T-helper 22 cell (primary cell): Measurements from ENCODE around the gene FRAT2.

Experiments used
- DNase-seq: peaks from one replicate; pipeline ENCODE4 v3.0.0-alpha.2; 2020; ENCODE audit warnings: low read depth

The FRAT2 gene, protein sequence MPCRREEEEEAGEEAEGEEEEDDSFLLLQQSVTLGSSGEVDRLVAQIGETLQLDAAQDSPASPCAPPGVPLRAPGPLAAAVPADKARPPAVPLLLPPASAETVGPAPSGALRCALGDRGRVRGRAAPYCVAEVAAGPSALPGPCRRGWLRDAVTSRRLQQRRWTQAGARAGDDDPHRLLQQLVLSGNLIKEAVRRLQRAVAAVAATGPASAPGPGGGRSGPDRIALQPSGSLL

DNA sequence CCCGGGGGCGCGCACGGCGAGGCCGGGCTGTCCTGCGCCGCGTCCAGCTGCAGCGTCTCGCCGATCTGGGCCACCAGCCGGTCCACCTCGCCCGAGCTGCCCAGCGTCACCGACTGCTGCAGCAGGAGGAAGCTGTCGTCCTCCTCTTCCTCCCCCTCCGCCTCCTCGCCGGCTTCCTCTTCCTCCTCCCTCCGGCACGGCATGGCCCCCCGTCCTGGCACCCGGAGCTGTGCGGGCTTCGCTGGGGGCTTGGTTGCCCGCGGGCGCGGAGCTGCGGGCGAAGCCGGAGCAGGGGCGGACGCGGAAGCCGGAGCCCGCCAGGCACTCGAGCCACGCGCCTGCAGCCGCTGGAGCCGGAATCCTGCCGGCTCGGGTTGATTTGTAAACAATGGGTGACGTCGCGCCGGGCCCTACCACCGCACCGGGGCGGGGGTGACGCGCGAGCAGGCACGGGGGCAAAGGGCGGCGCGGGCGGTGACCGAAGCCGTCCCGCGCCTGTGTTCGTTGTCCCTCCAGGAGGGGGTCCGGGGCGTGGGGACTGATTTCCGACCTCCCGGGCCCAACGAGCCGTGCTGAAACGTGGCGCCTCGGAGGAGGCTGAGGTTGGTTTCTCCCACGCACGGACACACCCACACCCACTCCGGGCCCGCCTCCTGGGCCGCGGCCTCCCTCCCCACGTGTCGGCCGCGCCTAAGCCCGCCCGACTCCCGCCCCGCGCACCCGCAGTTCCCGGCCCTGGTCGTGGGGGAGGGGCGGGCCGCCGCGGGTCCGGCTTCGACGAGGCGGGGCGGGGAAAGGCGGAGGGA, at the start of gene FRAT2:
Gene FRAT2, minus strand, starts transcription at position 360 of the 806 bp plus-strand sequence. Its CDS starts 157 bp downstream, at position 203.
- peak; percentile 78 for DNase-seq

DNA sequence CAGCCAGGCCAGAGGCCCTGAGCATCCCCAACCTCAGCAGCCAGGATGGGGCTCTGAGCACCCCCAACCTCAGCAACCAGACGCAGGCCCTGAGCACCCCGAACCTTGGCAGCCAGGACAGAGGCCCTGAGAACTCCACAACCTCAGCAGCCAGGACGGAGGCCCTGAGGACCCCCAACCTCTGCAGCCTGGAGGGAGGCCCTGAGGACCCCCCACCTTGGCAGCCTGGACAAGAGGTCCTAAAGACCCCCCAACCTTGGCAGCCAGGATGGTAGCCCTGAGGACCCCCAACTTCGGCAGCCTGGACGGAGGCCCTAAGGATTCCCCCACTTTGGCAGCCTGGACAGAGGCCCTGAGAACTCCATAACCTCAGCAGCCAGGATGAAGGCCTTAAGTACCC, 49.6 kb upstream of the FRAT2 start:
- no peak for DNase-seq

DNA sequence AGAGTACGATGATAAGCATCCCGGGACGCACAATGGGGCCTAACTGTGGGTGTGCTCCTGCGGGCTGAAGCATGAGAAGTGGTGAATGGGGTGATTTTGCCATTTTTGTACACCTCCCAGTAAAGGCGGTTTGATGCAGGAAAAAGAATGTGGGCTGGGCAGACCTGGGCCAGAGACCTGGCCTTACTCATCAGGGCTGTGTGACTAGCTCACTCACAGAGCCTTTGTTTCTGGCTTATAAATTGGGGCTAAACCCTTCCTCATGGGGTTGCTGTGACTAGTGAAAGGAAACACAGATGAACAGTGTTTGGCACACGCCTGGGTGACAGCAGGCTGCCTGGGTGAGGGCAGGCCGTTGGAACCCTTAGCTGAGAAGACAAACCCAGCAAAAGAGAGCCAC, 48.6 kb upstream of the FRAT2 start:
- DNase-seq = no peak

DNA sequence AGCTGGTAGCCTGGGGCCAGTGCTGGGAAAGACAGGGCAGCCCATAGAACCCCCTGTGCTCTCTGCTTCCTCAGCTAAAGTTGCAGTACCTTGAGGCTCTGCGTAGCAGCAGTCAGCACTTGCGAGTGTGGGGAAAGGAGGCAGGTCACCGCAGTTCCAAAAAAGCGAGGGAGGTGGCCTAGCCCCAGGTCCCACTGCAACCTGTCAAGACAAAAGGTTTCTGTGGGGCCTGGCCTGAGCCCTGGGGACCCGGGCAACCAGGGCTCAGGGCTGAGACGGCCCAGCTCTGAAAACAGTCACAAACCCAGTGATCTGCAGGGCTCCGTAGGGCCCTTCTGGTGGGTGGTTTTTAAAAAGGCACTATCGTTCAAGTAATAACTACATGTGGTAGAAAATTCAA, 47.1 kb upstream of the FRAT2 start:
- DNase-seq = no peak

DNA sequence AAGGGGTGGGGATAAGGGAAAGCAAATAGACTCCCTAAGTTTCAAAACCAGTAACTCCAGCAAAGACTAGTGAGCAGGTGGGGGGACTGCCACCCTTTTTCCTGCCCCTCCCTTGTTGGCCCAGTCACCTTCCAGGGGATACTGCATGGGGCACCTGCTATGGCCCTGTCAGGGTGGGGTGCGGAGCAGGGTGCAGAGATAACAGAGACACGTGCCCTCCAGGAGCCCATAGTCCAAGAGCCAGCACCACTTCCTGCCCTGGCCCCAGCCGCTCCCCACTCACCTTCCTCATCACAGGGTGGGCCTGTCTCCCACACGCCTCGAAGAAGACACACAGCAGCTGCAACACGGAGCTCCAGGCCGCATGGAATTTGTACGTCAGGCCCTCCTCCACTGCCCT, 46.0 kb upstream of the FRAT2 start:
- no peak for DNase-seq

DNA sequence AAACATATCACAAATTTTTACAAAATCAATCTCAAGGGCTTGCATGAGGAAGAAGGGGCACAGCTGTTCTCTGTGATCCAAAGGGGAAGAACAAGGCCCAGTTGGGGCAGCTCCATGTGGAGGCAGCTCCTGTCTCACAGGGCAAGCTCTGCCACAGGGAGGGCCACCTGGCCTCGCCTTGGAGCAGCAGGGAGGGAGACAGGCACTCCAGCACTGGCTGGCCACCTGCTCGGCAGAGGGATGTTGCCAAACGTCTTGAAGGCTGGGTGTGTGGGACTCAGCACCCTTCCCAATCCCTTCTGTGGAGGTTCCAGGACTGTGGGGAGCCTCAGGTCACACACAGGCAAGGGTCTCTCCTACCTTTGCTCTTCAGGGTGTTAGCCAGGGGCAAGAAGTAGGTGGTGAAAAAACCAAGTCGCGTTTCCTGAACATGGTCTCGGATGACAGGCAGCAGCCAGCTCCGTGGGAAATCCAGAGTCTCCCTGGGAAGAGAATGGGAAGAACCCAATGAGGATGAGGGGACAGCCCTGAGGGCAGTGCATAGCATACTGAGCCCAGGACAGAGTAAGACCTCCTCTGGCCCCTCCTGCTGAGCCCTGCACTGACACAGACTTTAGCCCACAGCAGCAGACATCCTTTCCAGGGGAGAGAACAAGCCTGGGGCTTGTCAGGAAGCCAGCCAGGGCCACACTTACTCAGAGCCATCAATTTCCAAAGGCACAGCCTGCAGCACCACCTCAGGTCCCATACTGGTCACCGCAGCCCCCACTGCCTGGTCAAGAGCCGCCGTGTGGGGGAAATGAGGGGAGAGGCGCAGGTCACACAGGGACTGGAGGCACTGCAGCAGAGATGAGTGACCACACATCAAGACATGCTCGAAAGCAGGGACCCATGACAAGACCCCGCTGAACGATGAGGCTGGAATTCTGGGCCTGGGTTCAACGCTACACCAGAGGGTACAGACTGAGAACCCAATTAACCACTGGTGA, 44.7 kb upstream of the FRAT2 start:
- no peak for DNase-seq

DNA sequence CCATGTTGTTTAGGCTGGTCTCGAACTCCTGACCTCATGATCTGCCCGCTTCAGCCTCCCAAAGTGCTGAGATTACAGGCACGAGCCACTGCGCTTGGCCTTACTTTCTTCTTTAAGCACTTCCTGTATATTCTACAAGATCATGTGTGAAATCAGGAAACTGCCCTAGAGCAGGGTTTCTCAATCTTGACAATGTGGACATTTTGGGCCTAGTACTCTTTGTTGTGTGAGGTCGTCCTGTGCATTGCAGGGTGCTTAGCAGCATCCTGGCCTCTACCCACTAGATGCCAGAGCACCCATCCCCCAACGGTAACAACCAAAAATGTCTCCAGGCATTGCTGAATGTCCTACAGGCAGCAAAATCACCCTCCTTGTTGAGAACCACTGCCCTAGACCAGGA, 41.9 kb upstream of the FRAT2 start:
- DNase-seq = no peak

DNA sequence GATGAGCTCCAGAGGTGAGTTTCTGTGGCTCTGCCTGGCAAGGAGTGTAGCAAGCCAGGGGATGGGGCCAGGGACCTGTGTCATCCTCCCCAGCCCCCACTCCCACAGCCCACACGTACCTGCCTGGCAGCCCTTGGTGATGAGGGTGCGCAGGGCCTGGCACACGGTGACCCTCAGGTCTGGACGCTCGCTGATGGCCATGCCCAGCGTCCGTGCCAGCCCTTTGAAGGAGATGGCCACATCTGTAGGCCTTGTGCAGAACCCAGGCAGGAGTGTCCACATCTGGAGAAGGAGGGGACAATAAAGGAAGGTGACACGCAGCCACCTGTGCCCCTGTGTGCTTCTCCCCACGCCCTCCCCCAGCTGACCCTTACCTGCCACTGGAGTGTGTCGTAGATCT, 38.9 kb upstream of the FRAT2 start:
- DNase-seq = no peak

DNA sequence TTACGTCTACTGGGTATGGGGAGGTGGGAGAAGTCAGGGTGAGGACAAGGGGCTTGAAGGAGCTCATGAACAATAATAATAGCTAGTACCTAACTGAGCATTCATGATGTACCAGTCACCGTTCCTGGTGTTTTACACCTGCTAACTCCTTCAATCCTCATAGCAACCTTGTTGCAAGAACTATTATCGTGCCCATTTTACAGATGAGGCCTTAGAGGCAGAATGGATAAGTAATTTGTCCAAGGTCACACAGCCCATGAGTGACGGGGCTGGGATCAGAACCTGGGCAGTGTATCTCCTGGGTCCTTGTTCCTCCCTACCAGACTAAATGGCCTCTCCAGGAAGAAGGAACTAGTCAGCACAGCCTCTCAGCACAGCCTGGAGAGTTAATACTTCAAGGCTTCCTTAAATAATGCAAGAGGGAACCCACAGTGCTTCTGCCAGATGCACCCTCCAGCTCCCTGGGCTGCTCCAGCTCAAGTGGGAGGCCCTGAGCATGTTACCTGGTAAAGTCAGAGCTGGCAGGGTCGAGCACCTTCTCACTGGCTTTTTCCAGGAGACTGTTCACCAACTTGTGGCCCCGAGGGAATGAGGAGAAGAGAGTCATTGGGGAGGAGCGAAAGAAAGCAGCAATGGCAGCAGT, 37.8 kb upstream of the FRAT2 start:
- DNase-seq = no peak

DNA sequence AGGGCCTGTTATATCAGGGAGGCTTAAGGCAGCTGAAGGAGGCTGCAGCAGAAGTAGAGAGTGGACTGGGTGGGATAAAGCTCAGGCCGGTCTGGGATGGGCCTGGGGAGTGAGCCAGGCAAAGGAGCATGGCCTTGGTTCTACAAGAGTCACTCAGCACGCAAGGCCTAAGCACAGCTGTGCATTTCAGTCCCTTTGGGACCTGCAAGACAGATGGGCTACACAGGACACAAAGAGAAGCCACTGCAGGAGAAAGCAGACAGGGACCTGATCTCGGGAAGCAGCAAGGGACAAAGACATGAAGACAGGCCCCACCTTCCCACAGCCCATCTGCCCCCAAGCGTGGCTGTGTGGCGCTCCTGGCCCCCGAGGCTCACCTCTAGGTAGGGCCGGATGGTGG, 37.2 kb upstream of the FRAT2 start:
- DNase-seq = no peak

DNA sequence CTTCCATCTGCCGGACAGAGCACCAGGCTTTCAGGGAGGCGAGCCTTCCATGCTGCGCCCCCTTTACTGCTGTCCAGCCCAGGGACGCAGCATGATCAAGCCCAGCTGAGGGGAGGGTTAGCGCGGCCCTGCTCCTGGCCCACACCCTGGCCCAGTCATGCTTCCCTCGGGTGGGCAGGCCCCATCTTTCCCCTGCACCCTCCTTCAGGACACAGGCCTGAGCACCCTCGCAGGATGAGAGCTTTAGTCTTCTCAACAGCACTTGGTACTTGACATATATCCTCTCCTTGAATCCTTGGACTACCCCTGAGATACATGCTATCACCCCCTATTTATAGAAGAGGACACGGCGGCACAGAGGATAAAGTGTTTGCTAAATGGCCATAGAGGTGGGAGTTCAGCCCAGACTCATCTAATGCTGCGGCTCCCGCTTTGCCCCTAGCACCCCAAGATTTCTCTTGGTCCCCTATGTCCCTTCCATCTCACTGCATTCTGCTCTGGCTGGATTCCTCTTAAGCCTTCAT, 32.7 kb upstream of the FRAT2 start:
- DNase-seq = no peak

DNA sequence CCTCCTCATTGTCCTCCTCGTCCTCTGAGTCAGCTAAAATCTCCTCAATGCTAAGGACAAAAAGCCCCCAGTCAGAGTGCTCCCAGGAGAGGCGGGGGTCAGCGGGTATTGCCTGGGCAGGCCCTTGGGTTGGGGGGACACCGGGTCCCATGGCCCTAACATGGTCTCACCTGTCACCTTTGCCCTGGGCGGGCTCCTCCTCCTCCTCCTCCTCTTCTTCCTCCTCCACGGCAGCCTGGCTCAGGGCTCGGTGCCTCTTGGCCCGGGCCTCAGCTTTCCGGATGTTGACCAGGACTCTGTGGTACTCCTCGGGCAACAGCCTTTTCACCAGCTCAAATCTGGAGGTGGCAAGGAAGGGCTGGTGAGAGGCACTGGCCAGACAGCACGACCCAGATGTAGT, 32.0 kb upstream of the FRAT2 start:
- no peak for DNase-seq

DNA sequence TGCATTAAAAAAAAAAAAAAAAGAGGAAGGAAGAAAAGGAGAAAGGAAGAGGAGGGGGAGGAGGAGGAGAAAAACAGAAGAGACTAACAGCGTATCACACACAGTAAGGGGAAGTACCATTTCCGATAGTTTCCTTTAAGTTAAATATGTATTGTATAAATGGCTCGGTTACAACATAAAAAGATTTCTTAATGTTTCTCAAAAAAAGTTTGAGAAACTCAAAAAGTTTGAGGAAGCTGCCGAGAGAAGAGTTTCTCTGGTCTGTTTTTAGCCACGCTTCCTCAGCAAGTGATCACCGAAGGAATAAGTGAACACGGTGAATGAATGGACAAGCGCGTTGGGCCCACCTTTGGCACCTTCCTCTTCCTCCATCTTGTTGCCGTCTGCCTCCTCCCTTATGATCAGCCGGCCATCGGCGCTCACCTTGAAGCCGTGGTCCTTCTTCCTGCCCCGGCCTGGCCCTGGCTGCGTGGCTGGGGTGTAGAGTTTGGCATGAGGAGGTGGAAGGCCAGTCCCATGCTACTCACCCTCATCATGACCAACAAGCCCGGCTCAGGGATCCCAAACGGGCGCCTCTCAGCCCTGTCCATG, 31.3 kb upstream of the FRAT2 start:
- no peak for DNase-seq

DNA sequence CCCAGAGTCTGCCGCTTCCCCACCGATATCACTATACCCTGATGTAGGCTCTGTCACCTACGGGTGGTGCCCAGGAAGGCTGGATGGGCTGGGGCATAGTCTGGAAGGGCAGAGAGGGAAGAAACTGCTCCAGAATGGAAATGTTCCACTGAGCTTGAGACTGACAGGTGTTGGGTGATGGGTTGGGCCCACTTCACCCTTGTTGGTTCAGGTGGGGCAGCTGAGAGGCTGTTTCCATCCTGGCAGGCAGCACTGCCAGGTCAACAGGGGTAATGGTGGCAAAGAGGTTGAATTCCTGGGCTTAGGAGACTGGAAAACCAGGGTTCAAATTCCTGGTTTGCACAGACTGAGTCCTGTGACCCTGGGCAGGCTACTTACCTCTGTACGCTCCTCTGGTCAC, 28.5 kb upstream of the FRAT2 start:
- DNase-seq = no peak

DNA sequence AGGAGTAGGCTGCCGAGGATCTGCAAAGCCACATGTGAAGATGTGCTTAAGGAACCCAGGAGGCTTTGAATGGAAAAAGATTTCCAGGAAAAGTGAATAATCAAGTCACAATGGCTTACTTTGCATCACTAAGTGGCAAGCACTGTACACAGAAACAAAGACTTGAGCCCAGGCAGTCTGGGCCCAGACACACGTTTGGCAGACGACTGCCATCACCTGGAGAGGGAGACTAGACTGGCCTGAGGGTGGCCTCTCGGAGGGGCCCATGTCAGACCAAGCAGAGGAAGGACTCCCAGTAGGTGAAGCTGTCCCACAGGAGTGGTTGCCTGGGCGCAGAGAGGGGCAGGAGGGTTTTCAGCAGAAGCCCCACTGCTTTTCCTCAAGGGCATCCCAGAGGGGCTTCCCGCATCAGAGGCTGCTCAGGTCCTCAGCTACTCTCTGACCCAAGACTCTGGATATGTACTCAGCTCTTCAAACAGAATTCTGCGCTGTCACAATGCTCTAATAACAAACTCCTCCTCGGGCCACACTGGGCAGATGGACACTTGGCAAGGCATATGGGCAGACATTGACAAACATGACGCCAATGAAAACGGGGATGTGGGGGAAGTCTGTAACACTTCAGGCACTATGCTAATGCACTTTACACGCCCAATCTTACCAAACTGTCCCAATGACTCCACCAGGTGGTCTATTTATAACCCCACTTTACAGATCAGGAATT, 27.9 kb upstream of the FRAT2 start:
- DNase-seq = no peak

DNA sequence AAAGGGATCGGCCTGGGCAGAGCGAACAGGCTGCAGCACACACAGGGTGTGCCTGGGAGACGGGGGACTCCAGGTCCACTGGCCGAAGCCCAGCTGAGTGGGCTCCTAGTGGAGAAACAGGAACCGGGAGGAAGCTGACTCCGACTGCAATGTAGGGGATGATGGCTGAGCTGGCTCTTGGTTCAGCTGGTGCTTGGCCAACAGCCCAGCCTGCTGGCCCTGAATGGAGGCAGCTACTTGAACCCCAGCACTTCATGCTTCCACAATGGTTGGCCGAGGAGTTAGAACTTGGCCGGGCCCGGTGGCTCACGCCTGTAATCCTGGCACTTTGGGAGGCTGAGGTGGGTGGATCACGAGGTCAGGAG, 27.0 kb upstream of the FRAT2 start:
- DNase-seq = no peak

DNA sequence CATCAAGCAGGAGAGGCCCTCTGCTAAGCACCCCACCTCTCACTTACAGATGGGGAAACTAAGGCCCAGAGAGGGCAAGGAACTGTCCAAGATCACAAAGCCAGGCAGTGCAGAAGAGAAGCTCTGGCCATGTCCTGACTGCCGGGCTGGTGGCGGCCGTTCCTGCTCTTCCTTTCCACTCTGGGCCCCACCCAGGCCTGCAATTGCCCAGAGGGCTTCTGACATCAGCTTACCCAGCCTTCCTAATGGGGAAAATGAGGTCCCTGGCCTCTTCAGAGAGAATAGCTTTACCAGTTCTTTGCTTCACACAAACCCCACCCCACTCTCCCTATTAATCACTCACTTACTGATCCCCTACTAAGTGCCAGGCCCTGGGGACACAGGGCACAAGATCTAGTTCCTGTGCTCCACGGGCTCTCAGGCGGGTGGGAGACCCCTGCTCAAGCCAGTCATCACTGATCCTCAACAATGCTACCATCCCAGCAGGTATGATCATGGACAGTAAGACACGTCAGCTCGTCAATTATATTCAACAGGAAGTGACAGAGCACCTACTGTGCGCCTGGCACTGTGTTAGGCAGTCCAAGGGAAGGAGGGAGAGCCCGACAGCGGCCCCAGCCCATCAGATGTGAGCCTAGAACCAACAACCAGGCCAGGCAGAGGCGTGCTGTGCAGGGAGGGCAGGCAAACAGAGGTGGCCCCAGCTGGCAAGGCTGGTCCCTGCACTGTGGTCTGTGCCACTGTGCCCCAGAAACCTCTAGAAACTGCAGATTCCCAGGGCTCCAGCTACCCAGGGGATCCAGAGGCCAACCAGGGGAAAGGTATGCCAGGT, 26.4 kb upstream of the FRAT2 start:
- DNase-seq = no peak

DNA sequence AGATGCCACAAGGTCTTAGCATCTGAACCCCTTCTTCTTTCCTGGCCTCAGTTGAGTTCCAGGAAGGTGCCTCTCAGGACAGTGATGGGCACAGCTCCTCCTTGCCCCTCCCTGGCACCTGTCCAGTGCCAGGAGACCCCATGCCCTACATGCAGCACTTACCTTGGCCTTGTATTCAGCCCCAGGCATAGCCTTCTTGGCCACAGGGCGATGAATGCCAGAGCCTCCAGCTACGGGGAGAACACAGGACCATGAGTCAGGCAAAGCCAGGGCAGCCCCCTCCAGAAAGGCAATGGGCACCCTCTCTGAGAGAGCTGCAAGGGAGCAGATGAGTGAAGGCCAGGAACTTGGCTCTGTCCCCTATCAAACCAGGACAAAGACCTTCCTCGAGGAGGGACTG, 24.3 kb upstream of the FRAT2 start:
- no peak for DNase-seq

DNA sequence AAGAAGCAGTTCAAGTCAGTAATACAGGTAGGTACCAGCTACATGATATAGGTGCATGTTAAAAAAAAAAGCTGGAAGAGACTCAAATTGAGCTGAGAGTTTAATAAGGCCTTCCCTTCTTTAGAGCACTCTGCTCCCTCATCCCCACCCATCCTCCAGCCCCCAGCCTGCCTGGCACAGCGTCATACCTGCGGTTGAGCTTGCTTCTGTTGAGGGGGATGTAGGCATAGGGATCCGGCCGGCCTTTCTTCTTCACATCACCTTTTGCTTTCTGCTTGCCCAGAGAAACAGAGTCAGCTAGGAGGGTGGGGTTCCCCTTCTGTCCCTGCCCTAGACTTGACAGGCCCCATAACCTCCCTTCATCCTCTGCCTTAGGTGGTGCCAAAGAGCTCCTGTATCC, 23.8 kb upstream of the FRAT2 start:
- no peak for DNase-seq

DNA sequence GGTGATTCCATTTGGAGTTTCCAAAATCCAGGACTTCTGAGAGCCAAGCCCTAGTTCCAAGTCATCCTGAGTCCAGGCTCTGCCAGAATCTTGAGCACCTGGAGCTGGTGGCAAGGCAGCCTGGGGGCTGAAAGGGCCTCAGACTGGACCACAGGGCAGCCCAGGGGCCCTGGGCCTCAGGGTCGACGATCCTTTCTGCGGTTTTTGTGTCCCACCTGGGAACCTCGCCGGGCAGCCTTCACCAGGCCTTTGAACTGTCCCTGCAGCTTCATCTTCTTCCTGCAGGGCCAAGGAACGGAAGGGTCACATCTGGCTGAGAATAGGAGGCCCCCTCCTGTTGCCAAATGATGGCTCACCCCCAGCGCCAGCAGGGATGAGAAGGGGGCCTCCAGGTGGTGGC, 22.4 kb upstream of the FRAT2 start:
- no peak for DNase-seq
